Activated T-cell treated with anti-CD3 and anti-CD28 coated beads, Interleukin-2, amount 50 U/mL, for 48 hours (primary cell): Measurements from ENCODE around the gene MFSD11.
"Not testable (repeated sequence)": the region's sequence is repeated elsewhere in the genome, so short reads cannot be mapped to it uniquely, and the experiment has no call there.

ENCODE experiments used
- DNase-seq, 2 experiments: peaks; one replicate each; pipeline ENCODE4 v3.0.0-alpha.2; 2020

Gene MFSD11

GRCh38 chr17:76709077-76709950, 28.6 kb upstream of the MFSD11 start:
- no peak for DNase-seq

- DNase-seq = not testable (repeated sequence)
These were observed 27.7 kb upstream of the MFSD11 start for GRCh38 chr17:76709951-76710862.

GRCh38 chr17:76710863-76711611, 26.9 kb upstream of the MFSD11 start, which contains the start of gene MXRA7:
Gene MXRA7 (minus strand): TSS chr17:76710965. CDS start chr17:76710946, 19 bp downstream.
- peak; percentile 71 to 77 for DNase-seq

GRCh38 chr17:76712321-76712720, 25.6 kb upstream of the MFSD11 start:
- DNase-seq = not testable (repeated sequence)

GRCh38 chr17:76713765-76714164, 24.2 kb upstream of the MFSD11 start:
- no peak for DNase-seq

GRCh38 chr17:76714336-76714735, 23.6 kb upstream of the MFSD11 start:
- DNase-seq = no peak

GRCh38 chr17:76714822-76715495, 23.0 kb upstream of the MFSD11 start:
- DNase-seq = peak; percentile 83 to 88

- no peak for DNase-seq
These were observed 22.5 kb upstream of the MFSD11 start for GRCh38 chr17:76715496-76715830.

DNA sequence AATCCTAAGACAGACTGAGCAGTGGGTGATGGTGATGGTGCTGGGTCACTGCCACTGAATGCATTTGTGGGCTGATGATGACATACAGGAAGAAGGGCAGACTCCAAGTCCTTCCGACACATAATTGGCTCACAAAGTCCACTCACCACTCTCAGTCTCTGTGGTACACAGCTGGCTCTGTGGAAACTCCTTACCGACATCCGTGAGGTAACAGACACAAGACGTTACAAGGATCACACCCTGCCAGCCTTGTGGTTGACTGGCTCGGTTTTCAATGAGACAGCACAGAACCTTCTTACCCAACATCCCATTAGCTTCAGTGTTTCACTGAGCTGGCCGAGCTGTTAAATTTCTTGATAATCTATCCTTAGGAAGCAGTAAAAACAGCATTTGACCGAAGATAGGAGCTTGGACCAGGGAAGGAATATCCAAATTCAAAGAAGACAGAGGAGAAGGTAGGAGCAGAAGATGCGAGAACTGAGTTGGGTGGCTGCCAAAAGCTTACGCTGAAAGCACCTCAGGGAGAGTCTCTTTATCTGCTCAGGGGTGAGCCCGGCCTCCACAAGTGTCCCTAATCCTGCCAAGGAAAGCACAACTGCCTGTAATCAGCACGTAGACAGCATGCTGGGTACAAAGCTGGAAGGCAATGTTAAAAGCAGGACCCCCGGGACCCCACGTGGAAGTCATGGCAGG, 21.6 kb upstream of the MFSD11 start:
- peak; percentile 69 to 72 for DNase-seq

DNA sequence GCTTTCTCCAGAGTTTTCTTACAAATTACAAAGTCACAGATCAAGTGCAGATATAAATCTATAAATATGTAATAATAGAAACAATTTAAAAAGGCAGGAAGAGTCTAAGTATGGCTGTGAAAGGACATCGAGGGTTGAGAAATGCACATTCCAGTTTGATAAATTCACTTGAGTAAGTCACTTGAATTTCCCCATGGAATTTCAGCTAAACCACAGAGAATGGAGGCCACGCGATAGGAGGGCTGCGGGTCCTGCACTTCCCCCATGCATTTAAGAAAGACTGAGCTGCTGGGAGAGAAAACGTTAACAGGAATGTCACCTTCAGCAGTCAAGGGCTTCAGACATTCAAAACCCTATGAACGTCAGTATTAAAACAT, 21.1 kb upstream of the MFSD11 start:
- DNase-seq = no peak

DNA sequence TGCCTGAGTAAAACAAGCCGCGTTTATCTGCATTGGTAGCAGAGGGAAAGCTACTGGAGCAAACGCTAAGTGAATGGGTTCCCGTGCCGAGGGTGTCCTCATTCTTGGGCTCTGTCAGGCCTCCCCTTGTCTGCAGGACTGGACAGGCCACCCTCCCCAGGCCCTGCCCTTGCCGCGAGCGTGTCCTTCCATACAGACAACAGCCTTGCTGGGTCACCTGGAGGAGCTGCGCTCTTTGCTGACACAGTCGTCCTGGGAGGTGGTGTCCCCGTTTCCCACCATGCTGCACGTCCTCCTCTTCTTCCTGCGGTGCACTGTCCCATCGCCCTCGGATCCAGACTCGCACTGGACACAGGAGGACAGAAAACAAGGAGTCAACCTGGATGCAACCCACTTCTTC, 19.4 kb upstream of the MFSD11 start:
- no peak for DNase-seq

GRCh38 chr17:76720211-76720610, 17.7 kb upstream of the MFSD11 start:
- DNase-seq = no peak

DNA sequence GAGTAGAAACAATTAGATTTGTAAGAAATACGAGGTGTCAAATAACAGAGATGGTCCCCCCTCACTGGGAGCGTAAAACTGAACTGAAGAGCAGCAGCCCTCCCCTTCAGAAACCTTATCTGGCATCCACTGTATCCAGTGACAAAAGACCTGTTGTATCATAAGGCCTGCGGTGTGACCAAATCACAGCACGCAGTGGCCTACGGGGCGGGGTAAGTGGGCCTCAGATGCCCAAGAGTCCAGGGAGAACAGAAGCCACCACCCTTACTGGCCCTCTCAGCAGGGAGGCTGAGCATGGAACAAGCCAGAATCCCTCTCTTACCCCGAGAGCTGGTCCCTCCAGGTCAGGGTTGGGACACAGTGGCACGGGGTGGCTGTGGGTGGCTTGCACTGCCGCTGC, 17.0 kb upstream of the MFSD11 start:
- no peak for DNase-seq

- DNase-seq = no peak
These were observed 16.5 kb upstream of the MFSD11 start for GRCh38 chr17:76721463-76721862.

DNA sequence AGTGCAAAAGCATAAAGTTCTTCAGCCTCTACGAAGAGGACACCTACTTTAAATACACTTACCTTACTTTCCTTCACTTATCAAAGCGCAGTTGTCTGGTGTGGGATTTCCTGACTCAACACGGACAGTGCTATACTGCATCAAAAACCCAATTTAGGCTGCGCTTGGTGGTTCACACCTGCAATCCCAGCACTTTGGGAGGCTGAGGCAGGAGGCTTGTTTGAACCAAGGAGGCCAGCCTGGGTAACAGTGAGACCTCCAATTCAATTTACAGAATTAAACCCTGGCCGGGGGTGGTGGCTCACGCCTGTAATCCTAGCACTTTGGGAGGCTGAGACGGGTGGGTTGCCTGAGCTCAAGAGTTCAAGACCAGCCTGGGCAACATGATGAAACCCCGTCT, 15.6 kb upstream of the MFSD11 start:
- no peak for DNase-seq

DNA sequence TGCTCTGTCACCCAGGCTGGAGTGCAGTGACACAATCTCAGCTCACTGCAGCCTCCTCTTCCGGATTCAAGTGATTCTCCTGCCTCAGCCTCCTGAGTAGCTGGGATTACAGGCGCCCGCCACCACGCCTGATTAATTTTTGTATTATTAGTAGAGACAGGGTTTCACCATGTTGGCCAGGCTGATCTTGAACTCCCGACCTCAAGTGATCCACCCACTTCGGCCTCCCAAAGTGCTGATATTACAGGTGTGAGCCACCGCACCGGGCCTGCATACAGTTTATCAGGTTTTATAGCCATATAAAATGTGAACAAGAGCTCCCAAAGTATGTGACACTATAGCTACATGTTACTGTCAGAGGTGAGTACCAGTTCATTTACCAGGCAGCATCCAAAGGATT, 14.9 kb upstream of the MFSD11 start:
- not testable (repeated sequence) for DNase-seq

DNA sequence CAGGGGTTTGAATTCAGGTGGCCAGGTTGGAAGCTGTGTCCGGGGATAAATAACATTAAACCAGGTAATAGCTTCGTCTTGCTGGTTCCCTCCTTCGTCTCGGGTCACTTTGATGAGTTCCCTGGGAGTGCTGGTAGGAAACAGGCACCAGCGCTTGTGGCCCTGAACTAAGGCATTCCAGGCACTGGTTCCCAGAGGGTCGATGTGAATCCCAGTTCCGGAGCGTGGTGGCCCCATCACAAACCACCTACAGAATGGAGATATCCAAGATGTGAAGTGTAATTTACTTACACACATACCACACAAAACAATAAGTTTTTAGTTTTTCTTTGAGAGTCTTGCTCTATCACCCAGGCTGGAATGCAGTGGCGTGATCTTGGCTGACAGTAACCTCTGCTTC, 14.1 kb upstream of the MFSD11 start:
- DNase-seq = no peak

DNA sequence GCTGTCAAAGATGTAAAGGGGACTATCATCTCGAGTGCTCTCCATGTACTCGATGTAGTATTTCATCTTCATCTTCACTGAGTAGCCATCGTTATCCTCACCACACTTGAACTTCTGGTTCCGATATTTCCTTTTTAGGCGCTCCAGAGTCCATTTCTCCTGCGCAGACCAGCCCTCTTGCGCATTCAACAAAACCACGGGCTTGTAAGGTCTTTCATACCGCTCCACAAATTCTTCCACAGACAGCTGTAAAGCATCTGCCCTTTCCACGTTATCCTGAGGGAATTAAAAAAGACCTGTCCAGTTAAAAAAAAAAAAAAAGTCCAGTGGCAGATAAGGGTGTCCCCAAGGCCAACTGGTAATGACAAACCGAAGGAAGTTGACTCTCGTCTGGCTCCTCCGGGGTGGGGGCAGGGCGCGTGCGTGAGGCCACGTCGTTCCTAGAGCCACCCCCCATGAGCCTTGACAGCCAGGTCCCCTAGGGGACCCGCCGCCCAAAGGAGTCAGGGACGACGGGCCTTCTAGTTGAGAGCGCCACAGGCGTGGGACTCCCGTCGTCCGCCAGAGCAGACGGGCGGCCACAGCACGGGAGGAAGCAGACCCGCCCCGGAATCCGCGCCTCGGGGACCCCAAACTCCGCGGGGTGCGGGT, 12.2 kb upstream of the MFSD11 start:
- DNase-seq = peak; percentile 82 to 85

GRCh38 chr17:76726231-76726775, 11.6 kb upstream of the MFSD11 start, which contains the start of gene JMJD6:
Gene JMJD6 (minus strand): TSS chr17:76726606. CDS start chr17:76726475, 131 bp downstream.
- peak; percentile 93 to 96 for DNase-seq

DNA sequence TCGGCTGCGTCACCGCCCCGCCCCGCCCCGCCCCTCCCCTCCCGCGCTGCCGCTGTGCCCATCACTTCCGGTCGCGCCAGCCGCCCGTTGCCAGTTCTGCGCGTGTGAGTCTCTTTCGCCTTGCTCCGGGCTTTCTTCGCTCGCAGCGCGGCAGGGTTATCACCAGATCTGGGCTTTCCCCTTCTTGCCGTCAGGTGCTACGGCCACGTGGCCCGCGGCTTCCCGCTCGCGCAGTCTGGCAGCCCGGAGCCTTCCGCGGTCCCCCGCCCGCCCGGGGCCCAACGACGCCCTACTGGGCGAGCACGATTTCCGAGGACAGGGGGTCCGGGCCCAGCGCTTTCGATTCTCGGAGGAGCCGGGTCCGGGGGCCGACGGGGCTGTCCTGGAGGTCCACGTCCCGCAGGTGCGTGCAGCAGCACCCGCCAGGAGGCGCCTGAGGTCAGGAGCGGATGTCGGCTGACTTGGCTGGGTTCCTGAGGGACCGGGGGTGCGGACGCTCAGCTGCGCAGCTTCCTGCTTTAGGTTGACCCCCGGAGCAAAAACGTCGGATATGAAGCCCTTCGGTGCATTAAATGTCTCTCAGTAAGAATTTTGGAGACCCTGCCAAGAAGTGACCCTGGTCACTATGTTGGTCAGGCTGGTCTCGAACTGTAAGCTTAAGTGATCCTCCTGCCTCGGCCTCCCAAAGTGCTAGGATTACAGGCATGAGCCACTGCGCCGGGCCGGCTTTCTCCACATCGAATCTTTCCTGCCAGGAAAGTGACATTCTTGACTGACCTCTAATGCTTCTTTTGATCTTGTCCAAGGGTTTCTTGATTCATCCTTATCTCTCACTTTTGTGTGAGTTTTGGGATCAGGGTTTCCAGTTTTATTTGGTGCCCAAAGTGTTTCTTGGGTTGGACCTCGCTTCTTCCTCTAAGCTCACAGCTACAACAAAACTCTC, 10.9 kb upstream of the MFSD11 start, which contains the start of gene METTL23:
Gene METTL23 (plus strand): TSS at position 64 of the 943 bp plus-strand sequence. CDS start 2,872 bp downstream, outside the sequence.
- DNase-seq = peak; percentile 83 to 88
